ENCODE measurements around the gene SF3B6. TPM values are rescaled to one million over a fixed set of nuclear protein-coding genes. Genes with fewer than 3 reads are reported as not detected.

SF3B6 gene
- total and polyA plus RNA-seq, 2 experiments from 2014 or later, result 140 to 565 TPM

DNA sequence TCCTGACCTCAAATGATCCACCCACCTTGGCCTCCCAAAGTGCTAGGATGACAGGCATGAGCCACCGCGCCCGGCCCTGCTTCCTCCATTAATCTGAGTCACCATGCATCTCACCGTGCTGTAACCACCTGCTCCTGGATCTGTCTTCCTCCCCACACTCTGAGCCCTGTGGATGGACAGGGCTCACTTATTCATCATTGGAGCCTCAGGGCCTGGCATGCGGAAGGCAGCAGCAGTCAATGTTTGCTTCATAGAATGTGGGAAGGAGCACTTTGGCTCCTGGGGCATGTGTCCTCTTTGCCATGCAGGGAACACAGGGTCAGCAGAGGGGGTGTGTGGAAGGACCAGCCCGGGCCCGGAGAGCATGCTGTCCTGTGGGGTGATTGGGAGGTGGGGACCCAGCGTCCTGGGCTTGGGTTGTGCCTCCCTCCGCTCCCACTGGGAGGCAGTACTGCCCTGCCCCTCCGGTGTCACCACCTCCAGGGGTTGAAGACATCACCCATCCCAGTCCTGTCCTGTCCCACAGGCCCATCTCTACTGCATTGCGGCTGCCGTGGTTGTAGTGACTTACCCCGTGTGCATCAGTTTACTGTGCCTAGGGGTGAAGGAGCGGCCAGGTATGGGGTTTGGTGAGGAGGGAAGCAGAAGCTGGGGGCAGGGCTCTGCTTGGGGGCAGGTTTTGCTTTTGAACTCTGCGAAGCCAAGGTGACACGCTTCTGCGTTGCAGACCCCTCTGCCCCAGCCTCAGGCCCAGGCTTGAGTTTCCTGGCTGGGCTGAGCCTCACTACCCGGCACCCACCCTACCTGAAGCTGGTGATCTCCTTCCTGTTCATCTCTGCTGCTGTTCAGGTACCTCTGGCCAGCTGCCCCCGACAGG, 54.8 kb downstream of the SF3B6 start:
- Mint-ChIP-seq H3K27me3 (ENCODE audit: insufficient read depth, low read depth, poor library complexity) (peaks cover 22% of the 10 kb centered on the region), H3K36me3 (ENCODE audit: low read depth) (peaks cover 39% of the 10 kb centered on the region), H3K4me3 (no peak overlapping the region), H3K27ac (peak overlapping the region; percentile 71), H3K4me1 (peaks cover 50% of the 10 kb centered on the region), H3K9me3 (peaks cover 3% of the 10 kb centered on the region; the same call in 2 of the 3 replicates)
- H3K36me3 ChIP-seq (ENCODE audit: insufficient read depth), result no peaks in the 10 kb centered on the region
- H3K4me3 ChIP-seq, result no peak overlapping the region
- ATAC-seq (peak; percentile 86), DNase-seq (ENCODE audit: low spot score) (peak; percentile 87)
- no peak overlapping the region for H3K4me2 ChIP-seq
- no peaks in the 10 kb centered on the region for H3K9me2 ChIP-seq (ENCODE audit: insufficient read depth)
- 0 out of 2 replicates have a peak, but pooled peaks cover 5% of the 10 kb centered on the region for H3K79me2 ChIP-seq (replicated peaks; ENCODE audit: insufficient read depth)
- no peak overlapping the region for H2AFZ ChIP-seq
- H4K20me1 ChIP-seq (replicated peaks; ENCODE audit: insufficient read depth), result no peaks in the 10 kb centered on the region
- H3F3A ChIP-seq (replicated peaks; ENCODE audit: low read depth), result no peaks in the 10 kb centered on the region
- 0 out of 2 replicates have a peak overlapping the region, but pooled peaks have one; percentile 26 for H3K27ac ChIP-seq (ENCODE audit: low read depth)
- H3K27me3 ChIP-seq (ENCODE audit: insufficient read depth), result no peaks in the 10 kb centered on the region
- H3K4me1 ChIP-seq (ENCODE audit: insufficient read depth), result peaks cover 30% of the 10 kb centered on the region
- TF ChIP-seq, protein P1, sequence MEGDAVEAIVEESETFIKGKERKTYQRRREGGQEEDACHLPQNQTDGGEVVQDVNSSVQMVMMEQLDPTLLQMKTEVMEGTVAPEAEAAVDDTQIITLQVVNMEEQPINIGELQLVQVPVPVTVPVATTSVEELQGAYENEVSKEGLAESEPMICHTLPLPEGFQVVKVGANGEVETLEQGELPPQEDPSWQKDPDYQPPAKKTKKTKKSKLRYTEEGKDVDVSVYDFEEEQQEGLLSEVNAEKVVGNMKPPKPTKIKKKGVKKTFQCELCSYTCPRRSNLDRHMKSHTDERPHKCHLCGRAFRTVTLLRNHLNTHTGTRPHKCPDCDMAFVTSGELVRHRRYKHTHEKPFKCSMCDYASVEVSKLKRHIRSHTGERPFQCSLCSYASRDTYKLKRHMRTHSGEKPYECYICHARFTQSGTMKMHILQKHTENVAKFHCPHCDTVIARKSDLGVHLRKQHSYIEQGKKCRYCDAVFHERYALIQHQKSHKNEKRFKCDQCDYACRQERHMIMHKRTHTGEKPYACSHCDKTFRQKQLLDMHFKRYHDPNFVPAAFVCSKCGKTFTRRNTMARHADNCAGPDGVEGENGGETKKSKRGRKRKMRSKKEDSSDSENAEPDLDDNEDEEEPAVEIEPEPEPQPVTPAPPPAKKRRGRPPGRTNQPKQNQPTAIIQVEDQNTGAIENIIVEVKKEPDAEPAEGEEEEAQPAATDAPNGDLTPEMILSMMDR (conservative IDR thresholded peaks at IDR 0.05; ENCODE audit: low read depth in 2 of 2), result peak; percentile 66 to 98
- TF ChIP-seq ZNF462 (CRISPR knock-in tag; IDR thresholded peaks at IDR 0.05) (peak; percentile 25; the same call in 1 of the 2 replicates), EZH2phosphoT487 (IDR thresholded peaks at IDR 0.05; ENCODE audit: unreplicated experiment) (no peak), POLR2AphosphoS5 (IDR thresholded peaks at IDR 0.05; ENCODE audit: low read depth) (no peak), ZNF114 (CRISPR knock-in tag; IDR thresholded peaks at IDR 0.05) (no peak), CREB1 (CRISPR knock-in tag; IDR thresholded peaks at IDR 0.05; ENCODE audit: low read depth) (no peak), ZNF331 (CRISPR knock-in tag; IDR thresholded peaks at IDR 0.05; ENCODE audit: low read depth) (no peak), EZH2 (IDR thresholded peaks at IDR 0.05; ENCODE audit: low read depth, unreplicated experiment) (no peak), JUNB (IDR thresholded peaks at IDR 0.05; ENCODE audit: unreplicated experiment) (no peak), ETS1 (IDR thresholded peaks at IDR 0.05) (no peak)
